Left ventricle myocardium inferior (tissue), 1 donor: ENCODE measurements around the gene DBF4B. TPM values are rescaled to one million over a fixed set of nuclear protein-coding genes. Genes with fewer than 3 reads are reported as not detected.

Source experiments
- DNase-seq: peaks from one replicate; pipeline ENCODE4 v3.0.0-alpha.2; 2020
- H3K27ac ChIP-seq: fragments of 200-600 bp; replicated peaks from 2 replicates; pipeline ENCODE4 v1.8.0; 2021
- H3K27me3 ChIP-seq: fragments of 200-600 bp; 2 replicates; pipeline ENCODE4 v1.8.0; 2021; ENCODE audit warnings: low read depth
- H3K36me3 ChIP-seq: fragments of 200-600 bp; 2 replicates; pipeline ENCODE4 v1.8.0; 2021
- H3K4me1 ChIP-seq: fragments of 200-600 bp; 2 replicates; pipeline ENCODE4 v1.8.0; 2021
- H3K4me3 ChIP-seq: fragments of 200-600 bp; 2 replicates; pipeline ENCODE4 v1.8.0; 2021; ENCODE audit warnings: mild to moderate bottlenecking, moderate library complexity
- H3K9me3 ChIP-seq: fragments of 200-600 bp; replicated peaks from 2 replicates; pipeline ENCODE4 v1.8.0; 2021
- intact Hi-C: fragments of 100-400 bp; cut with micrococcal nuclease; formaldehyde crosslinking; loops from one replicate; pipeline ENCODE4 v1.11.0; 2022
- total RNA-seq: library from RNA; stranded (reverse); fragmentation: NEBNext Ultra II Directional; extraction: Animal tissue kit (Norgen Biotek cat#: 25700); gene quantifications from one replicate; pipeline ENCODE4 v1.2.1, GENCODE V29; 2021
- TF ChIP-seq, protein P1 (sequence below): fragments of 200-600 bp; IDR thresholded peaks from 2 replicates; pipeline ENCODE4 v1.8.0; 2021; ENCODE audit warnings: antibody characterized with exemption, mild to moderate bottlenecking, borderline replicate concordance
- donor health status: DM: no; HTN: yes; CAD: no; lungs with severe emphysema.

The DBF4B gene
- total RNA-seq, 1 donor from 2014 or later, result 5.7 TPM

DNA sequence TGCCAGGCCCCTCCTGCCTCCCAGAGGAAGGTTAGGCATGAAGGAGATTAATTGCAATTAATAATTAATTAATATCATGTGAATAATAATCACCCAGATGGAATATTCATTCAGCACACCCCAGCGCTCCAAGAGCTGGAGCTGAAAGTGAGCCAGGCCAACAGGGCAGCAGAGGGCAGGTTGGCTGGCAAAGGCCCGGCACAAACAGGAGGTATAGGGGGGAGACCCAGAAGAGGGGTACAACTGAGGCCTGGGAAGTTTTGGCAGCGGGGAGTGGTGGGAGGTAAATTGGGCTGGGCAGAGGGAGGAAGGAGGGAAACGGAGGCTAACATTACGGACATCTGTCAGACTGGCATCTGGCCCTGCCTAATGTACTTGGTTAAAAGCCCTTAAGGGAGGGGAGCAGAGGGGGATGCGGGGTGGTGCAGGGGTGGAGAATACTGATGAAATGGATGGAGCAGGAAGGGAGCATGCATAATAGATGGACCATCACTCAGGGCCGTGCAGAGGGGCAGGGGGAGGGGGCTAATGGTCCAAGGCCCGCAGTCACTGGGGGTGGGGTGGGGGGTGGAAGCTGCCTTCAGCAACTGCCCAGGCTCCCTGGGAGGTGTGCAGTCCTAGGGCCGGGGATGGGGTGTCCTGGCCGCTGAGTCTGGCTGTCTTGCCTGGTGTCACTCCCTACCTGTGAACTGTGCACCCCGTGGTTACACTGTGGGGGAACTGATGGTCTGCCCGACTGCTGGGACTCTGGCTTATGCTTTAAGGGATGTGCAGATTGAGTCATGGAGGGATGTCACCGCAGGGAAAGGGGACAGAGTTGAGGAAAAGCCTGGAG is 52.2 kb downstream of the DBF4B start:
- no peaks in the 10 kb centered on the region for H3K36me3 ChIP-seq
- H3K27me3 ChIP-seq, result peaks cover 45% of the 10 kb centered on the region
- TF ChIP-seq, protein P1, sequence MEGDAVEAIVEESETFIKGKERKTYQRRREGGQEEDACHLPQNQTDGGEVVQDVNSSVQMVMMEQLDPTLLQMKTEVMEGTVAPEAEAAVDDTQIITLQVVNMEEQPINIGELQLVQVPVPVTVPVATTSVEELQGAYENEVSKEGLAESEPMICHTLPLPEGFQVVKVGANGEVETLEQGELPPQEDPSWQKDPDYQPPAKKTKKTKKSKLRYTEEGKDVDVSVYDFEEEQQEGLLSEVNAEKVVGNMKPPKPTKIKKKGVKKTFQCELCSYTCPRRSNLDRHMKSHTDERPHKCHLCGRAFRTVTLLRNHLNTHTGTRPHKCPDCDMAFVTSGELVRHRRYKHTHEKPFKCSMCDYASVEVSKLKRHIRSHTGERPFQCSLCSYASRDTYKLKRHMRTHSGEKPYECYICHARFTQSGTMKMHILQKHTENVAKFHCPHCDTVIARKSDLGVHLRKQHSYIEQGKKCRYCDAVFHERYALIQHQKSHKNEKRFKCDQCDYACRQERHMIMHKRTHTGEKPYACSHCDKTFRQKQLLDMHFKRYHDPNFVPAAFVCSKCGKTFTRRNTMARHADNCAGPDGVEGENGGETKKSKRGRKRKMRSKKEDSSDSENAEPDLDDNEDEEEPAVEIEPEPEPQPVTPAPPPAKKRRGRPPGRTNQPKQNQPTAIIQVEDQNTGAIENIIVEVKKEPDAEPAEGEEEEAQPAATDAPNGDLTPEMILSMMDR, result no peak
- H3K9me3 ChIP-seq, result no peaks in the 10 kb centered on the region
- H3K4me1 ChIP-seq, result peaks cover 36% of the 10 kb centered on the region
- no peak for DNase-seq
- H3K27ac ChIP-seq, result no peak overlapping the region
- peak overlapping the region; percentile 74 for H3K4me3 ChIP-seq
- intact Hi-C loops, result no loop called here

DNA sequence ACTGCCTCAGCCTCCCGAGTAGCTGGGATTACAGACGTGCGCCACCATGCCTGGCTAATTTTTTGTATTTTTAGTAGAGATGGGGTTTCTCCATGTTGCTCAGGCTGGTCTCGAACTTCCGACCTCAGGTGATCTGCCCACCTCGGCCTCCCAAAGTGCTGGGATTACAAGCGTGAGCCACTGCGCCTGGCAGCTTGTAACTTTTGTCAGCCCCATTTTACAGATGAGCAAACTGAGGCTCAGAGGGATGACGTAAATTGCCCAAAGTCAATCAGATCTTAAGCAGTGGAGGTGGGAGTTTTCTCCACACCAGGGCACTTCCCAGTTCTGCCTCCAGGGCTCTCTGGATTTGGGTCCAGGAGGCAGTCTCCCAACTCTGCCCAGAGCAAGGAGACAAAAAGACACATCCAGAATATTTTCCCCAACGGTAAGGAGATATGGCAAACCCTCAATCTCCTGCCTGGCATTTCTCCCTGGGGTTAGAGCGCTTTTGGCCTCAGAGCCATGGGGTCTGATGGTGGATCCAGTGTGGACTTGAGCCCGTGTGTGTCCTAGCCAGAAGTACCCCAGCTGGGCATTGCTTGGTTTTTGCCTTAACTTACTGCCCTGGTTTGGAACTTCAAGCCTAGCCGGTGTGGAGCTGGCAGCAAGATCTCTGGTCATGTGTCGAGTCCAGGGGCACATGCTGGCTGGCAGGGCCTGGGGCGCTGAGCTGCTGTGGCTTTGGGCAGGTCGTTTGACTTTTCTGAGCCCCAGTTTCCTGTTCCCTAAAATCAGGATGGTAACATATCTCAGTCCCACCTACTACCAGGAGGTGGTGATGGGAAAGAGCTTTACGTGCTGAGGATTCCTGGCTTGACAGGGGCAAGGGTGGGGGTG is 53.7 kb downstream of the DBF4B start:
- Histone ChIP-seq H3K27me3 (peaks cover 45% of the 10 kb centered on the region), H3K4me3 (no peak overlapping the region), H3K9me3 (no peaks in the 10 kb centered on the region), H3K27ac (no peak overlapping the region), H3K36me3 (no peaks in the 10 kb centered on the region), H3K4me1 (peaks cover 44% of the 10 kb centered on the region)
- TF ChIP-seq, protein P1, result no peak
- DNase-seq, result no peak
- intact Hi-C loops, result no loop called here

DNA sequence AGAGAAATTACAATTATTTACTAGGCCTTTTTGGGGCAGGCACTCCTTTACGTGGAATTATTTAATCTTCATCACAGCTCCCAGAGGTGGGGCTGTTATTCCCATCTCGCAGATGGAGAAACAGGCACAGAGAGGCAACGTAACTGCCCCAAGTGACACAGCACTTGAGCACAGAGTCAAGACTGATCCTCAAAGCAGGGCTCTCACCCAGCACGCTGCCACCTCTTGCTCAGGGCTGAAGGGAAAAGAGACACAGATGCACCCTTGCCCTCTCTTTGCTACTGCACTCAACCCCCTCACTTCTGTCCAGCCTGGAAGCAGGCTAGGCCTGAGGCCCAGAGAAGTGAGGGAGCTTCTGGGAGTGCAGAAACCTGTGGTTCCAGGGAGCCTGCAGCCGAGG is 54.7 kb downstream of the DBF4B start:
- TF ChIP-seq, protein P1, result no peak
- DNase-seq, result no peak
- H3K27ac ChIP-seq, result no peak overlapping the region
- H3K4me3 ChIP-seq, result no peak overlapping the region
- peaks cover 40% of the 10 kb centered on the region for H3K27me3 ChIP-seq
- H3K4me1 ChIP-seq, result peaks cover 40% of the 10 kb centered on the region
- H3K9me3 ChIP-seq, result no peaks in the 10 kb centered on the region
- no peaks in the 10 kb centered on the region for H3K36me3 ChIP-seq
- intact Hi-C loops, result no loop called here

DNA sequence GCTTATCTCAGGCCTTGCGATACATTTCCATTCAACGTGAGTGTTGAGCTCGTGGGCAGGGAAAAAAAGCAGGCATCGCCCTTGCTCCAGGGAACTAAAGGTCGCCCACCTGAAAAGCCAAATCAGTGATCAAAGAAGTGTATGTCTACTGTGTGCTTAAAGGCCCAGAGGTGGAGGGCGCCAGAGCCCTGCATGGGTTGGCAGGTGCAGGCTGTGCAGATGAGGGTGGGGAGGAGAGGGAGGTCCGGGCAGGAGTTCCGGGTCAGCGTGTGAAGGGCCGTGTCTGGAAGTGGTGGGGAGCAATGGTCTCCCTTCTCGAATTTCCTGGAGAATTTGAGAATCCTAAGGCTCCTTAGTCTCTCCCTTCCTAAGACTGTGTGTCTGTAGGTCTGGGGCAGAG is 57.5 kb downstream of the DBF4B start:
- peak overlapping the region; percentile 27 for H3K27ac ChIP-seq
- H3K36me3 ChIP-seq, result no peaks in the 10 kb centered on the region
- H3K9me3 ChIP-seq, result no peaks in the 10 kb centered on the region
- H3K27me3 ChIP-seq, result peaks cover 14% of the 10 kb centered on the region
- H3K4me3 ChIP-seq, result no peak overlapping the region
- TF ChIP-seq, protein P1, result no peak
- DNase-seq, result no peak
- H3K4me1 ChIP-seq, result peaks cover 28% of the 10 kb centered on the region
- intact Hi-C loops, result no loop called here

DNA sequence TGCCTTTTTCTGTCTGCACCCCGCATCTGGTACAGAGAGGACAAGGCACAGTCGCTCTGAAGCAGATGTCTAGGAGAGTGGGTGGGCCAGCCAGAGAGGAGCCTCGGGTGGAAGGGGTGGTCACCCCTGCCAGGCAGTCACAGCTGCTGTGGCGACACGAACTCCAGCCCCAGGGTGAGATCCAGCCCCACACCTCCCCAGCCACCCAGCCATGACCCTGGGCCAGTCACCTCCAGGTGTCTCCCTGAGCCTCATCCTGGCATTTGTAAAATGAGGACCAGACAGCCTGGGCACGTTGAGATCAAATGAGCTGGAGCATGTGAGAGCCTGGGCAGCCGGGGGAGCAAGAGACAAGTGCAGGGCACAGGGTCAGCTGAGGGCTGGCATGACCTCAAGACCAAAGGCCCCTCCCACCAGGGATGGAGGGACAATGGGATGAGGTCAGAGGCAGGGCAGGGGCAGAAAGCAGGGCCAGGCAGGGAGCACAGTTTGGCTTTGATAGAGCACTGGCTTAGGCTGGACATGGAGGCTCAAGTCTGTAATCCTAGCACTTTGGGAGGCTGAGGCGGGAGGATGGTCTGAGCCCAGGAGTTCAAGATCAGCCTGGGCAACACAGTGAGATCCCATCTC is 58.1 kb downstream of the DBF4B start:
- Histone ChIP-seq H3K4me1 (peaks cover 28% of the 10 kb centered on the region), H3K9me3 (no peaks in the 10 kb centered on the region), H3K4me3 (no peak overlapping the region), H3K27ac (peak overlapping the region; percentile 27), H3K27me3 (peaks cover 10% of the 10 kb centered on the region), H3K36me3 (no peaks in the 10 kb centered on the region)
- TF ChIP-seq, protein P1, result no peak
- intact Hi-C loops, result no loop called here
- no peak for DNase-seq
